H1 (cell line): ENCODE measurements around the gene KREMEN1.

ENCODE experiments used
- CREB1 ChIP-seq: IDR thresholded peaks from 2 replicates; pipeline ENCODE4 v1.6.1; 2012; ENCODE audit warnings: inconsistent platforms
- EGR1 ChIP-seq: IDR thresholded peaks from 2 replicates; pipeline ENCODE4 v1.6.1; 2011; ENCODE audit warnings: low read depth, low read length, borderline replicate concordance
- EP300 ChIP-seq, 2 experiments: IDR thresholded peaks; 1 replicate in 1 of 2; 2 replicates in 1 of 2; pipeline ENCODE4 v1.6.1; 2011 to 2012; ENCODE audit warnings: low read depth in 2 of 2, low read length in 2 of 2, mild to moderate bottlenecking in 2 of 2, borderline replicate concordance in 1 of 2, inconsistent platforms in 1 of 2, moderate library complexity in 1 of 2
- EZH2 ChIP-seq: fragments of 200-600 bp; sonication (generic); IDR thresholded peaks from 2 replicates; pipeline ENCODE4 v1.7.1; 2012; ENCODE audit warnings: low read depth, mild to moderate bottlenecking, moderate library complexity, low read length, inconsistent platforms; ENCODE audit not compliant: severe bottlenecking
- HDAC2 ChIP-seq, 2 experiments: fragments of 300-600 bp in 1 of 2; sonication (generic) in 1 of 2; IDR thresholded peaks; 2 replicates each; pipeline ENCODE4 v1.6.1; 2011 to 2012; ENCODE audit warnings: low read depth in 2 of 2, low read length in 2 of 2, mild to moderate bottlenecking in 2 of 2, moderate library complexity in 2 of 2, borderline replicate concordance in 1 of 2, inconsistent platforms in 1 of 2
- JUND ChIP-seq: IDR thresholded peaks from 2 replicates; pipeline ENCODE4 v1.6.1; 2011; ENCODE audit warnings: mild to moderate bottlenecking, improper control_type of control experiment, low read length
- KDM5A ChIP-seq: fragments of 200-600 bp; IDR thresholded peaks from 2 replicates; pipeline ENCODE4 v1.7.1; 2012; ENCODE audit warnings: mild to moderate bottlenecking, low read length, inconsistent platforms, mixed read lengths
- NRF1 ChIP-seq: IDR thresholded peaks from 2 replicates; pipeline ENCODE4 v1.6.1; 2011; ENCODE audit warnings: mild to moderate bottlenecking, low read depth, low read length, improper control_type of control experiment
- PHF8 ChIP-seq: fragments of 200-600 bp; sonication (generic); conservative IDR thresholded peaks from 2 replicates; pipeline ENCODE4 v1.7.1; 2012; ENCODE audit warnings: low read depth, mild to moderate bottlenecking, inconsistent platforms, low read length, moderate library complexity
- POLR2A ChIP-seq, 2 experiments: IDR thresholded peaks; 1 replicate in 1 of 2; 2 replicates in 1 of 2; pipeline ENCODE4 v1.6.1; 2011; ENCODE audit warnings: low read depth in 2 of 2, low read length in 2 of 2, mild to moderate bottlenecking in 2 of 2; ENCODE audit errors: control extremely low read depth in 1 of 2
- RFX5 ChIP-seq: IDR thresholded peaks from 2 replicates; pipeline ENCODE4 v1.6.1; 2011; ENCODE audit warnings: low read depth, low read length, improper control_type of control experiment, borderline replicate concordance
- TAF7 ChIP-seq: optimal IDR thresholded peaks from 2 replicates; pipeline ENCODE3; 2011; ENCODE audit warnings: low read depth, mild to moderate bottlenecking, inconsistent platforms, low read length, moderate library complexity, borderline replicate concordance
- TF ChIP-seq, protein P1 (sequence below), 3 experiments: IDR thresholded peaks; 1 replicate in 2 of 3; 2 replicates in 1 of 3; pipeline versions ENCODE4 v1.5.1 to v1.6.1; 2011; ENCODE audit warnings: low read length in 3 of 3, mild to moderate bottlenecking in 3 of 3, inconsistent platforms in 2 of 3, low read depth in 1 of 3, moderate library complexity in 1 of 3; ENCODE audit not compliant: insufficient read depth in 1 of 3; ENCODE audit errors: control extremely low read depth in 1 of 3
- TF ChIP-seq, protein P2 (sequence below): IDR thresholded peaks from 2 replicates; pipeline ENCODE4 v1.6.1; 2012; ENCODE audit warnings: low read length, inconsistent platforms

GRCh38 chr22:29146771-29147170 is 73.9 kb downstream of the KREMEN1 start:
- no peak for TF ChIP-seq CREB1
- TF ChIP-seq NRF1 = no peak
- TF ChIP-seq, protein P1, sequence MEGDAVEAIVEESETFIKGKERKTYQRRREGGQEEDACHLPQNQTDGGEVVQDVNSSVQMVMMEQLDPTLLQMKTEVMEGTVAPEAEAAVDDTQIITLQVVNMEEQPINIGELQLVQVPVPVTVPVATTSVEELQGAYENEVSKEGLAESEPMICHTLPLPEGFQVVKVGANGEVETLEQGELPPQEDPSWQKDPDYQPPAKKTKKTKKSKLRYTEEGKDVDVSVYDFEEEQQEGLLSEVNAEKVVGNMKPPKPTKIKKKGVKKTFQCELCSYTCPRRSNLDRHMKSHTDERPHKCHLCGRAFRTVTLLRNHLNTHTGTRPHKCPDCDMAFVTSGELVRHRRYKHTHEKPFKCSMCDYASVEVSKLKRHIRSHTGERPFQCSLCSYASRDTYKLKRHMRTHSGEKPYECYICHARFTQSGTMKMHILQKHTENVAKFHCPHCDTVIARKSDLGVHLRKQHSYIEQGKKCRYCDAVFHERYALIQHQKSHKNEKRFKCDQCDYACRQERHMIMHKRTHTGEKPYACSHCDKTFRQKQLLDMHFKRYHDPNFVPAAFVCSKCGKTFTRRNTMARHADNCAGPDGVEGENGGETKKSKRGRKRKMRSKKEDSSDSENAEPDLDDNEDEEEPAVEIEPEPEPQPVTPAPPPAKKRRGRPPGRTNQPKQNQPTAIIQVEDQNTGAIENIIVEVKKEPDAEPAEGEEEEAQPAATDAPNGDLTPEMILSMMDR (IDR thresholded peaks at IDR 0.05; ENCODE audit: control extremely low read depth in 1 of 3, insufficient read depth in 1 of 3, low read depth in 1 of 3, low read length in 3 of 3) = no peak
- TF ChIP-seq POLR2A (IDR thresholded peaks at IDR 0.05; ENCODE audit: control extremely low read depth in 1 of 2, low read depth in 2 of 2, low read length in 2 of 2) = no peak
- no peak for TF ChIP-seq EP300 (IDR thresholded peaks at IDR 0.05; ENCODE audit: borderline replicate concordance in 1 of 2, low read depth in 2 of 2, low read length in 2 of 2)
- no peak for TF ChIP-seq RFX5
- no peak for TF ChIP-seq EGR1
- TF ChIP-seq EZH2 = no peak
- no peak for TF ChIP-seq TAF7
- no peak for TF ChIP-seq JUND
- no peak for TF ChIP-seq HDAC2 (IDR thresholded peaks at IDR 0.05; ENCODE audit: borderline replicate concordance in 1 of 2, low read depth in 2 of 2, low read length in 2 of 2)
- no peak for TF ChIP-seq KDM5A
- TF ChIP-seq, protein P2, sequence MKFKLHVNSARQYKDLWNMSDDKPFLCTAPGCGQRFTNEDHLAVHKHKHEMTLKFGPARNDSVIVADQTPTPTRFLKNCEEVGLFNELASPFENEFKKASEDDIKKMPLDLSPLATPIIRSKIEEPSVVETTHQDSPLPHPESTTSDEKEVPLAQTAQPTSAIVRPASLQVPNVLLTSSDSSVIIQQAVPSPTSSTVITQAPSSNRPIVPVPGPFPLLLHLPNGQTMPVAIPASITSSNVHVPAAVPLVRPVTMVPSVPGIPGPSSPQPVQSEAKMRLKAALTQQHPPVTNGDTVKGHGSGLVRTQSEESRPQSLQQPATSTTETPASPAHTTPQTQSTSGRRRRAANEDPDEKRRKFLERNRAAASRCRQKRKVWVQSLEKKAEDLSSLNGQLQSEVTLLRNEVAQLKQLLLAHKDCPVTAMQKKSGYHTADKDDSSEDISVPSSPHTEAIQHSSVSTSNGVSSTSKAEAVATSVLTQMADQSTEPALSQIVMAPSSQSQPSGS = no peak
- no peak for TF ChIP-seq PHF8
